Skeletal muscle satellite cell (primary cell): ENCODE data around the gene TRAPPC14.

Experiments used
- H3K27me3 ChIP-seq: 2 replicates; pipeline ENCODE4 v1.7.0; 2013; ENCODE audit warnings: low read length; ENCODE audit not compliant: control insufficient read depth, insufficient read depth
- H3K36me3 ChIP-seq: 2 replicates; pipeline ENCODE4 v1.7.0; 2013; ENCODE audit warnings: mild to moderate bottlenecking, control low read depth, low read length; ENCODE audit not compliant: insufficient read depth
- H3K4me1 ChIP-seq: 2 replicates; pipeline ENCODE4 v1.7.0; 2013; ENCODE audit warnings: low read length; ENCODE audit not compliant: control insufficient read depth, insufficient read depth
- H3K4me2 ChIP-seq: 2 replicates; pipeline ENCODE4 v1.7.0; 2013; ENCODE audit warnings: mild to moderate bottlenecking, low read length
- H3K4me3 ChIP-seq: 2 replicates; pipeline ENCODE4 v1.7.0; 2013; ENCODE audit warnings: low read length
- H3K9ac ChIP-seq: 2 replicates; pipeline ENCODE4 v1.7.0; 2013; ENCODE audit warnings: mild to moderate bottlenecking, low read depth, low read length, moderate library complexity
- H3K9me3 ChIP-seq: replicated peaks from 2 replicates; pipeline ENCODE4 v1.7.0; 2013; ENCODE audit warnings: mild to moderate bottlenecking, control low read depth, low read length

TRAPPC14 gene

GRCh38 chr7:100127866-100128636 lies 30.5 kb downstream of the TRAPPC14 start:
- peaks cover 10% of the 10 kb centered on the region for H3K4me1 ChIP-seq
- peaks cover 8% of the 10 kb centered on the region for H3K36me3 ChIP-seq
- H3K9me3 ChIP-seq: no peaks in the 10 kb centered on the region
- H3K27me3 ChIP-seq: no peaks in the 10 kb centered on the region
- peak overlapping the region; percentile 100 for H3K4me3 ChIP-seq
- H3K9ac ChIP-seq: peak overlapping the region; percentile 98
- H3K4me2 ChIP-seq: peak overlapping the region; percentile 99

GRCh38 chr7:100126931-100127865 lies 31.3 kb downstream of the TRAPPC14 start, which contains the start of gene MBLAC1:
Gene MBLAC1, plus strand, starts transcription at chr7:100126967. Its CDS starts 429 bp downstream, at chr7:100127396.
- H3K4me1 ChIP-seq: peaks cover 10% of the 10 kb centered on the region
- peaks cover 14% of the 10 kb centered on the region for H3K36me3 ChIP-seq
- no peaks in the 10 kb centered on the region for H3K9me3 ChIP-seq
- H3K9ac ChIP-seq: peak within 1 kb of the TSS; percentile 98
- peak within 1 kb of the TSS; percentile 100 for H3K4me3 ChIP-seq
- H3K4me2 ChIP-seq: peak within 1 kb of the TSS; percentile 99
- no peaks in the 10 kb centered on the region for H3K27me3 ChIP-seq

- H3K27me3 ChIP-seq: no peaks in the 10 kb centered on the region
- peak overlapping the region; percentile 98 for H3K9ac ChIP-seq
- H3K4me3 ChIP-seq: peak overlapping the region; percentile 100
- peaks cover 17% of the 10 kb centered on the region for H3K36me3 ChIP-seq
- peak overlapping the region; percentile 99 for H3K4me2 ChIP-seq
- peaks cover 10% of the 10 kb centered on the region for H3K4me1 ChIP-seq
- no peaks in the 10 kb centered on the region for H3K9me3 ChIP-seq
Observed at GRCh38 chr7:100126239-100126930, 32.1 kb downstream of the TRAPPC14 start.

GRCh38 chr7:100124301-100125230 lies 34.0 kb downstream of the TRAPPC14 start:
- no peak overlapping the region for H3K9ac ChIP-seq
- no peak overlapping the region for H3K4me3 ChIP-seq
- H3K4me2 ChIP-seq: no peak overlapping the region

GRCh38 chr7:100122568-100122967 lies 36.0 kb downstream of the TRAPPC14 start:
- Histone ChIP-seq H3K4me1 (peaks cover 16% of the 10 kb centered on the region), H3K4me3 (no peak overlapping the region), H3K9me3 (no peaks in the 10 kb centered on the region), H3K36me3 (peaks cover 17% of the 10 kb centered on the region), H3K27me3 (no peaks in the 10 kb centered on the region), H3K9ac (no peak overlapping the region), H3K4me2 (no peak overlapping the region)

More at GRCh38 chr7:100124301-100125230, 34.0 kb downstream of the TRAPPC14 start:
- no peaks in the 10 kb centered on the region for H3K27me3 ChIP-seq
- H3K4me1 ChIP-seq: peaks cover 18% of the 10 kb centered on the region
- peaks cover 17% of the 10 kb centered on the region for H3K36me3 ChIP-seq
- no peaks in the 10 kb centered on the region for H3K9me3 ChIP-seq

- peaks cover 16% of the 10 kb centered on the region for H3K4me1 ChIP-seq
- peaks cover 17% of the 10 kb centered on the region for H3K36me3 ChIP-seq
Observed at GRCh38 chr7:100122067-100122466, 36.5 kb downstream of the TRAPPC14 start.

GRCh38 chr7:100120733-100121036 lies 37.8 kb downstream of the TRAPPC14 start:
- Histone ChIP-seq H3K9ac (peak overlapping the region; percentile 85), H3K4me1 (peaks cover 13% of the 10 kb centered on the region), H3K4me2 (peak overlapping the region; percentile 90), H3K4me3 (peak overlapping the region; percentile 76), H3K36me3 (peaks cover 17% of the 10 kb centered on the region), H3K9me3 (no peaks in the 10 kb centered on the region), H3K27me3 (no peaks in the 10 kb centered on the region)

More at GRCh38 chr7:100122067-100122466, 36.5 kb downstream of the TRAPPC14 start:
- Histone ChIP-seq H3K9me3 (no peaks in the 10 kb centered on the region), H3K9ac (no peak overlapping the region), H3K4me3 (no peak overlapping the region), H3K27me3 (no peaks in the 10 kb centered on the region), H3K4me2 (no peak overlapping the region)

GRCh38 chr7:100119970-100120732 lies 38.4 kb downstream of the TRAPPC14 start:
- peak overlapping the region; percentile 76 for H3K4me3 ChIP-seq
- peak overlapping the region; percentile 85 for H3K9ac ChIP-seq
- no peaks in the 10 kb centered on the region for H3K9me3 ChIP-seq
- peaks cover 17% of the 10 kb centered on the region for H3K36me3 ChIP-seq
- H3K27me3 ChIP-seq: no peaks in the 10 kb centered on the region
- H3K4me1 ChIP-seq: peaks cover 13% of the 10 kb centered on the region
- peak overlapping the region; percentile 90 for H3K4me2 ChIP-seq

- H3K9me3 ChIP-seq: no peaks in the 10 kb centered on the region
- peak within 1 kb of the TSS; percentile 76 for H3K4me3 ChIP-seq
- H3K36me3 ChIP-seq: peaks cover 15% of the 10 kb centered on the region
- peak within 1 kb of the TSS; percentile 90 for H3K4me2 ChIP-seq
- no peaks in the 10 kb centered on the region for H3K27me3 ChIP-seq
- peak within 1 kb of the TSS; percentile 85 for H3K9ac ChIP-seq
- peaks cover 13% of the 10 kb centered on the region for H3K4me1 ChIP-seq
Observed at GRCh38 chr7:100119072-100119969, 39.2 kb downstream of the TRAPPC14 start, which contains the start of the genes CNPY4 and TAF6. Gene CNPY4, plus strand, starts transcription at chr7:100119634. Its CDS starts 111 bp downstream, at chr7:100119745. Gene TAF6, minus strand, starts transcription at chr7:100119358. Its CDS starts 5,149 bp downstream, at chr7:100114209.
